Fibroblast of lung (primary cell): ENCODE data around the gene LPP. TPM values are rescaled to one million over a fixed set of nuclear protein-coding genes. Genes with fewer than 3 reads are reported as not detected.

Experiments
- DNase-seq, 2 donors: peaks; one replicate each; pipeline versions ENCODE4 v3.0.0 to v3.0.0-alpha.2; 2010; ENCODE audit warnings: low read depth in 2 of 2
- H2AFZ ChIP-seq: 2 replicates; pipeline ENCODE4 v1.5.1; 2012; ENCODE audit warnings: low read length, control low read depth, inconsistent platforms
- H3K27ac ChIP-seq: 2 replicates; pipeline ENCODE4 v1.5.1; 2011; ENCODE audit warnings: low read length, control low read depth; ENCODE audit not compliant: insufficient read depth
- H3K27me3 ChIP-seq: 2 replicates; pipeline ENCODE4 v1.5.1; 2011; ENCODE audit warnings: mild to moderate bottlenecking, low read length; ENCODE audit not compliant: control insufficient read depth, insufficient read depth
- H3K36me3 ChIP-seq: 2 replicates; pipeline ENCODE4 v1.5.1; 2011; ENCODE audit warnings: low read length; ENCODE audit not compliant: control insufficient read depth, insufficient read depth
- H3K4me1 ChIP-seq: 2 replicates; pipeline ENCODE4 v1.5.1; 2011; ENCODE audit warnings: low read length; ENCODE audit not compliant: control insufficient read depth, insufficient read depth; ENCODE audit errors: extremely low read depth
- H3K4me2 ChIP-seq: 2 replicates; pipeline ENCODE4 v1.5.1; 2011; ENCODE audit warnings: low read length, control low read depth; ENCODE audit not compliant: insufficient read depth; ENCODE audit errors: extremely low read depth
- H3K4me3 ChIP-seq, 4 experiments: fragments of 200-600 bp in 1 of 4; sonication (generic) in 1 of 4; replicated peaks in 1 of 4; 2 replicates each; pipeline ENCODE4 v1.5.1; 2011 to 2016; ENCODE audit warnings: low read length in 4 of 4, low read depth in 3 of 4, mild to moderate bottlenecking in 3 of 4, control low read depth in 2 of 4, inconsistent platforms in 1 of 4, mixed read lengths in 1 of 4; ENCODE audit not compliant: insufficient read depth in 1 of 4; ENCODE audit errors: control extremely low read depth in 1 of 4
- H3K79me2 ChIP-seq: 2 replicates; pipeline ENCODE4 v1.5.1; 2012; ENCODE audit warnings: mild to moderate bottlenecking, low read length, inconsistent platforms; ENCODE audit not compliant: control insufficient read depth, insufficient read depth
- H3K9ac ChIP-seq: 2 replicates; pipeline ENCODE4 v1.5.1; 2011; ENCODE audit warnings: mild to moderate bottlenecking, low read length, control low read depth; ENCODE audit not compliant: insufficient read depth
- H3K9me3 ChIP-seq: 2 replicates; pipeline ENCODE4 v1.5.1; 2012; ENCODE audit warnings: low read depth, low read length; ENCODE audit not compliant: control insufficient read depth, insufficient read depth
- H4K20me1 ChIP-seq: 2 replicates; pipeline ENCODE4 v1.5.1; 2011; ENCODE audit warnings: low read length; ENCODE audit not compliant: control insufficient read depth, insufficient read depth; ENCODE audit errors: extremely low read depth
- CTCF ChIP-seq, 2 donors: IDR thresholded peaks in 1 of 2; conservative IDR thresholded peaks in 1 of 2; 1 replicate in 1 of 2; 2 replicates in 1 of 2; pipeline ENCODE4 v1.5.1; 2011 to 2012; ENCODE audit warnings: low read length in 2 of 2, control low read depth in 1 of 2, inconsistent platforms in 1 of 2, low read depth in 1 of 2, mild to moderate bottlenecking in 1 of 2
- EZH2 ChIP-seq: IDR thresholded peaks from 2 replicates; pipeline ENCODE4 v1.5.1; 2012; ENCODE audit warnings: low read length, control low read depth, mild to moderate bottlenecking; ENCODE audit errors: missing control alignments
- polyA plus RNA-seq, 2 donors: library from polyadenylated mRNA; depleted of rRNA in 1 of 2; stranded (reverse) in 1 of 2; unstranded in 1 of 2; fragments of >200 nt; gene quantifications; 2 replicates each; pipeline ENCODE4 v1.2.1, GENCODE V29; 2011 to 2012; ENCODE audit warnings: missing spikeins in 1 of 2
- total RNA-seq: library from RNA; depleted of rRNA; stranded (reverse); fragments of >200 nt; gene quantifications from 2 replicates; pipeline ENCODE4 v1.2.1, GENCODE V29; 2014

The LPP gene
- total and polyA plus RNA-seq, 2 donors (not counting 1 experiment from before 2014, with no cell fraction given), result 69.0 to 124 TPM

- H3K4me2 ChIP-seq, result no peak overlapping the region
- no peak for DNase-seq
- H3K27me3 ChIP-seq, result no peaks in the 10 kb centered on the region
- H3K27ac ChIP-seq, result no peak overlapping the region
- no peak overlapping the region for H2AFZ ChIP-seq
- H3K4me1 ChIP-seq, result no peaks in the 10 kb centered on the region
- H3K36me3 ChIP-seq, result no peaks in the 10 kb centered on the region
- H3K9me3 ChIP-seq, result no peaks in the 10 kb centered on the region
- no peaks in the 10 kb centered on the region for H4K20me1 ChIP-seq
- TF ChIP-seq EZH2 (no peak), CTCF (conservative IDR thresholded peaks at IDR 0.05 in 1 of 2, IDR thresholded peaks at IDR 0.05 in 1 of 2; ENCODE audit: low read depth in 1 of 2, low read length in 2 of 2) (no peak)
- no peak overlapping the region for H3K9ac ChIP-seq
- H3K4me3 ChIP-seq, result no peak overlapping the region
- H3K79me2 ChIP-seq, result no peaks in the 10 kb centered on the region
Measured at GRCh38 chr3:188698436-188698835, 544.5 kb downstream of the LPP start.

GRCh38 chr3:188700501-188700900 lies 546.5 kb downstream of the LPP start:
- Histone ChIP-seq H3K4me3 (no peak overlapping the region), H3K36me3 (no peaks in the 10 kb centered on the region), H3K9ac (no peak overlapping the region), H3K27ac (no peak overlapping the region), H3K4me1 (no peaks in the 10 kb centered on the region), H4K20me1 (no peaks in the 10 kb centered on the region), H3K79me2 (no peaks in the 10 kb centered on the region), H3K9me3 (no peaks in the 10 kb centered on the region), H3K4me2 (no peak overlapping the region), H2AFZ (no peak overlapping the region), H3K27me3 (no peaks in the 10 kb centered on the region)
- no peak for TF ChIP-seq CTCF (conservative IDR thresholded peaks at IDR 0.05 in 1 of 2, IDR thresholded peaks at IDR 0.05 in 1 of 2; ENCODE audit: low read depth in 1 of 2, low read length in 2 of 2)
- TF ChIP-seq EZH2, result no peak
- no peak for DNase-seq

GRCh38 chr3:188700918-188701317 lies 547.0 kb downstream of the LPP start:
- Histone ChIP-seq H3K79me2 (no peaks in the 10 kb centered on the region), H3K4me1 (no peaks in the 10 kb centered on the region), H4K20me1 (no peaks in the 10 kb centered on the region), H3K27me3 (no peaks in the 10 kb centered on the region), H3K36me3 (no peaks in the 10 kb centered on the region), H3K9ac (no peak overlapping the region), H3K27ac (no peak overlapping the region), H3K4me2 (no peak overlapping the region), H2AFZ (no peak overlapping the region), H3K4me3 (no peak overlapping the region), H3K9me3 (no peaks in the 10 kb centered on the region)
- DNase-seq, result no peak
- no peak for TF ChIP-seq CTCF (conservative IDR thresholded peaks at IDR 0.05 in 1 of 2, IDR thresholded peaks at IDR 0.05 in 1 of 2; ENCODE audit: low read depth in 1 of 2, low read length in 2 of 2)
- TF ChIP-seq EZH2, result no peak
